SK-N-MC (cell line): ENCODE data around the gene POLD1.

Experiments used
- EZH2 ChIP-seq: fragments of 200-600 bp; sonication (generic); IDR thresholded peaks from one replicate; pipeline ENCODE4 v1.6.1; 2017; ENCODE audit warnings: antibody characterized with exemption
- POLR2AphosphoS5 ChIP-seq: IDR thresholded peaks from 2 replicates; pipeline ENCODE4 v1.6.1; 2012; ENCODE audit warnings: mild to moderate bottlenecking, low read depth, low read length, borderline replicate concordance

DNA sequence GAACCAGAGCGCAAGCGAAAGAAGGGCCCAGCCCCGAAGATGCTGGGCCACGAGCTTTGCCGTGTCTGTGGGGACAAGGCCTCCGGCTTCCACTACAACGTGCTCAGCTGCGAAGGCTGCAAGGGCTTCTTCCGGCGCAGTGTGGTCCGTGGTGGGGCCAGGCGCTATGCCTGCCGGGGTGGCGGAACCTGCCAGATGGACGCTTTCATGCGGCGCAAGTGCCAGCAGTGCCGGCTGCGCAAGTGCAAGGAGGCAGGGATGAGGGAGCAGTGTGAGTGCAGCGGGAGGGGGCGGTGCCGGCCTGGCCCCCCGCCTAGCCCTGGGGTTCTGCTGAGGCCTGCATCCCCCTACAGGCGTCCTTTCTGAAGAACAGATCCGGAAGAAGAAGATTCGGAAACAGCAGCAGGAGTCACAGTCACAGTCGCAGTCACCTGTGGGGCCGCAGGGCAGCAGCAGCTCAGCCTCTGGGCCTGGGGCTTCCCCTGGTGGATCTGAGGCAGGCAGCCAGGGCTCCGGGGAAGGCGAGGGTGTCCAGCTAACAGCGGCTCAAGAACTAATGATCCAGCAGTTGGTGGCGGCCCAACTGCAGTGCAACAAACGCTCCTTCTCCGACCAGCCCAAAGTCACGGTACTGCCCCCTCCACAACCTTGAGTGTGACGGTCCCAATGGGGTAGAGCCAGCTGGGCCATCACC lies 5.8 kb upstream of the POLD1 start:
- TF ChIP-seq EZH2 (no peak), POLR2AphosphoS5 (no peak)
